ENCODE data around the gene KCNJ6.

- TF ChIP-seq, protein P1, sequence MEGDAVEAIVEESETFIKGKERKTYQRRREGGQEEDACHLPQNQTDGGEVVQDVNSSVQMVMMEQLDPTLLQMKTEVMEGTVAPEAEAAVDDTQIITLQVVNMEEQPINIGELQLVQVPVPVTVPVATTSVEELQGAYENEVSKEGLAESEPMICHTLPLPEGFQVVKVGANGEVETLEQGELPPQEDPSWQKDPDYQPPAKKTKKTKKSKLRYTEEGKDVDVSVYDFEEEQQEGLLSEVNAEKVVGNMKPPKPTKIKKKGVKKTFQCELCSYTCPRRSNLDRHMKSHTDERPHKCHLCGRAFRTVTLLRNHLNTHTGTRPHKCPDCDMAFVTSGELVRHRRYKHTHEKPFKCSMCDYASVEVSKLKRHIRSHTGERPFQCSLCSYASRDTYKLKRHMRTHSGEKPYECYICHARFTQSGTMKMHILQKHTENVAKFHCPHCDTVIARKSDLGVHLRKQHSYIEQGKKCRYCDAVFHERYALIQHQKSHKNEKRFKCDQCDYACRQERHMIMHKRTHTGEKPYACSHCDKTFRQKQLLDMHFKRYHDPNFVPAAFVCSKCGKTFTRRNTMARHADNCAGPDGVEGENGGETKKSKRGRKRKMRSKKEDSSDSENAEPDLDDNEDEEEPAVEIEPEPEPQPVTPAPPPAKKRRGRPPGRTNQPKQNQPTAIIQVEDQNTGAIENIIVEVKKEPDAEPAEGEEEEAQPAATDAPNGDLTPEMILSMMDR (IDR thresholded peaks at IDR 0.05; ENCODE audit: low read depth, low read length): no peak
- TF ChIP-seq MAX (IDR thresholded peaks at IDR 0.05; ENCODE audit: low read depth, low read length): no peak
Observed at GRCh38 chr21:37631319-37632117, 284.7 kb downstream of the KCNJ6 start.
